Lung (tissue), 12 donors: ENCODE data around the gene AASDH. TPM values are rescaled to one million over a fixed set of nuclear protein-coding genes. Genes with fewer than 3 reads are reported as not detected.

ENCODE experiments used
- ATAC-seq: fragments of 200-7000 bp; cut with Tn5 transposase; one replicate; pipeline ENCODE4 v1.9.1; 2020; ENCODE audit warnings: moderate number of reproducible peaks; ENCODE audit not compliant: insufficient read depth, low FRiP score
- DNase-seq, 3 donors: peaks; one replicate each; pipeline ENCODE4 v3.0.0-alpha.2; 2013 to 2017
- H3K27ac ChIP-seq, 2 donors: one replicate each; pipeline ENCODE4 v1.5.1; 2013; ENCODE audit warnings: mild to moderate bottlenecking in 2 of 2, moderate library complexity in 2 of 2, control low read depth in 1 of 2, inconsistent platforms in 1 of 2, low read depth in 1 of 2, low read length in 1 of 2
- H3K27me3 ChIP-seq, 3 donors: one replicate each; pipeline ENCODE4 v1.5.1; 2013; ENCODE audit warnings: low read length in 2 of 3; ENCODE audit not compliant: control insufficient read depth in 3 of 3, insufficient read depth in 3 of 3
- H3K36me3 ChIP-seq, 4 donors: one replicate each; pipeline ENCODE4 v1.5.1; 2013; ENCODE audit warnings: low read length in 4 of 4, mild to moderate bottlenecking in 1 of 4, moderate library complexity in 1 of 4; ENCODE audit not compliant: control insufficient read depth in 4 of 4, insufficient read depth in 4 of 4
- H3K4me1 ChIP-seq, 5 donors: one replicate each; pipeline ENCODE4 v1.5.1; 2013; ENCODE audit warnings: low read length in 5 of 5, mild to moderate bottlenecking in 2 of 5, moderate library complexity in 1 of 5; ENCODE audit not compliant: control insufficient read depth in 5 of 5, insufficient read depth in 5 of 5
- H3K4me3 ChIP-seq: one replicate; pipeline ENCODE4 v1.5.1; 2013; ENCODE audit warnings: mild to moderate bottlenecking, control low read depth, moderate library complexity
- H3K9ac ChIP-seq, 2 donors: one replicate each; pipeline ENCODE4 v1.5.1; 2013; ENCODE audit warnings: low read length in 2 of 2, control low read depth in 1 of 2; ENCODE audit not compliant: insufficient read depth in 1 of 2
- H3K9me3 ChIP-seq, 4 donors: one replicate each; pipeline ENCODE4 v1.5.1; 2013; ENCODE audit warnings: low read length in 3 of 4, mild to moderate bottlenecking in 1 of 4, moderate library complexity in 1 of 4; ENCODE audit not compliant: control insufficient read depth in 4 of 4, insufficient read depth in 3 of 4
- CTCF ChIP-seq: IDR thresholded peaks from 2 replicates; pipeline ENCODE4 v1.5.1; 2012; ENCODE audit warnings: mild to moderate bottlenecking; ENCODE audit errors: control extremely low read depth, extremely low read depth
- WGBS, 2 donors: extraction: QIAGEN DNeasy Blood & Tissue Kit; methylation state at CpG; one replicate each; pipeline ENCODE4 v1.1.7; 2013; 5-methylcytosine and 5-hydroxymethylcytosine counted together
- polyA plus RNA-seq, 2 donors: library from polyadenylated mRNA; stranded (reverse); fragments of 200-250 nt; gene quantifications; one replicate each; pipeline ENCODE4 v1.2.1, GENCODE V29; 2013
- total RNA-seq, 2 donors: library from RNA; depleted of rRNA in 1 of 2; stranded (reverse); fragments of >200 nt in 1 of 2; gene quantifications; one replicate each; pipeline ENCODE4 v1.2.1, GENCODE V29; 2014 to 2021
- donor health status: control.
- donor health status: control.
- donor health status: Bipolar disorder and iron deficiency.
- donor health status: healthy.
- donor health status: DM: yes; HTN: yes; CAD: no.

The AASDH gene
- total and polyA plus RNA-seq, 4 donors: 2.4 to 23.4 (median 7.2) TPM

GRCh38 chr4:56406151-56406550 is 18.9 kb upstream of the AASDH start:
- Histone ChIP-seq H3K27me3 (no peaks in the 10 kb centered on the region), H3K27ac (no peak overlapping the region), H3K4me3 (no peak overlapping the region), H3K9ac (no peak overlapping the region), H3K36me3 (peaks cover 0 to 15% (median 2%) of the 10 kb centered on the region in 4 donors), H3K9me3 (no peaks in the 10 kb centered on the region), H3K4me1 (peaks cover 0 to 22% (median 3%) of the 10 kb centered on the region in 5 donors)
- no peak for ATAC-seq
- WGBS, 2 donors: 96 to 97% methylated on average over 4 of the region's 4 CpGs
- no peak for TF ChIP-seq CTCF
- DNase-seq: no peak

- H3K27me3 ChIP-seq: no peaks in the 10 kb centered on the region
- no peak for ATAC-seq
- no peak overlapping the region for H3K4me3 ChIP-seq
- peaks cover 0 to 14% (median 0%) of the 10 kb centered on the region in 5 donors for H3K4me1 ChIP-seq
- H3K9me3 ChIP-seq: no peaks in the 10 kb centered on the region
- no peak overlapping the region for H3K27ac ChIP-seq
- no peak for DNase-seq
- TF ChIP-seq CTCF: no peak
- WGBS, 2 donors: 74 to 86% methylated on average over 1 of the region's 1 CpG
- H3K36me3 ChIP-seq: peaks cover 2 to 21% (median 4%) of the 10 kb centered on the region in 4 donors
- H3K9ac ChIP-seq: no peak overlapping the region
Measured at GRCh38 chr4:56405016-56405415, 17.7 kb upstream of the AASDH start.

GRCh38 chr4:56400560-56400959 is 13.3 kb upstream of the AASDH start:
- WGBS, 2 donors: 86 to 91% methylated on average over 6 of the region's 6 CpGs
- Histone ChIP-seq H3K27me3 (no peaks in the 10 kb centered on the region), H3K9ac (no peak overlapping the region), H3K4me3 (no peak overlapping the region), H3K4me1 (no peaks in the 10 kb centered on the region), H3K36me3 (peaks cover 2 to 17% (median 7%) of the 10 kb centered on the region in 4 donors), H3K9me3 (no peaks in the 10 kb centered on the region), H3K27ac (no peak overlapping the region)
- ATAC-seq (no peak), DNase-seq (no peak)
- no peak for TF ChIP-seq CTCF

- H3K4me1 ChIP-seq: peaks cover 0 to 12% (median 1%) of the 10 kb centered on the region in 5 donors
- TF ChIP-seq CTCF: no peak
- no peak overlapping the region for H3K27ac ChIP-seq
- no peak overlapping the region for H3K9ac ChIP-seq
- no peak for ATAC-seq
- no peaks in the 10 kb centered on the region for H3K27me3 ChIP-seq
- no peak overlapping the region for H3K4me3 ChIP-seq
- no peak for DNase-seq
- WGBS, 2 donors: 96 to 97% methylated on average over 8 of the region's 8 CpGs
- no peaks in the 10 kb centered on the region for H3K9me3 ChIP-seq
- H3K36me3 ChIP-seq: peaks cover 0 to 4% (median 2%) of the 10 kb centered on the region in 4 donors
Measured at GRCh38 chr4:56391270-56391669, 4.0 kb upstream of the AASDH start.
